Ishikawa (cell line): Measurements from ENCODE around the gene EIF4E.

ENCODE experiments used
- REST ChIP-seq: IDR thresholded peaks from 2 replicates; pipeline ENCODE4 v1.6.1; 2012; ENCODE audit warnings: low read depth, mild to moderate bottlenecking
- YY1 ChIP-seq: IDR thresholded peaks from 2 replicates; pipeline ENCODE4 v1.6.1; 2012; ENCODE audit warnings: low read depth

- TF ChIP-seq YY1 = no peak
- no peak for TF ChIP-seq REST
These were observed 8.9 kb downstream of the EIF4E start for GRCh38 chr4:98919996-98920395.
